GM12865 (cell line): Measurements from ENCODE around the gene RAB31.

Experiments used
- DNase-seq: peaks from one replicate; pipeline ENCODE4 v3.0.0; 2010; ENCODE audit warnings: low read depth
- H3K4me3 ChIP-seq: 2 replicates; pipeline ENCODE4 v1.5.1; 2011; ENCODE audit warnings: mild to moderate bottlenecking, low read depth, low read length, control low read depth
- TF ChIP-seq, protein P1 (sequence below): IDR thresholded peaks from 2 replicates; pipeline ENCODE4 v1.5.1; 2011; ENCODE audit warnings: low read length, control low read depth, low read depth, inconsistent platforms; ENCODE audit not compliant: insufficient read depth; ENCODE audit errors: missing control alignments

The RAB31 gene

GRCh38 chr18:9872823-9873222, 164.7 kb downstream of the RAB31 start:
- no peak overlapping the region for H3K4me3 ChIP-seq
- TF ChIP-seq, protein P1, sequence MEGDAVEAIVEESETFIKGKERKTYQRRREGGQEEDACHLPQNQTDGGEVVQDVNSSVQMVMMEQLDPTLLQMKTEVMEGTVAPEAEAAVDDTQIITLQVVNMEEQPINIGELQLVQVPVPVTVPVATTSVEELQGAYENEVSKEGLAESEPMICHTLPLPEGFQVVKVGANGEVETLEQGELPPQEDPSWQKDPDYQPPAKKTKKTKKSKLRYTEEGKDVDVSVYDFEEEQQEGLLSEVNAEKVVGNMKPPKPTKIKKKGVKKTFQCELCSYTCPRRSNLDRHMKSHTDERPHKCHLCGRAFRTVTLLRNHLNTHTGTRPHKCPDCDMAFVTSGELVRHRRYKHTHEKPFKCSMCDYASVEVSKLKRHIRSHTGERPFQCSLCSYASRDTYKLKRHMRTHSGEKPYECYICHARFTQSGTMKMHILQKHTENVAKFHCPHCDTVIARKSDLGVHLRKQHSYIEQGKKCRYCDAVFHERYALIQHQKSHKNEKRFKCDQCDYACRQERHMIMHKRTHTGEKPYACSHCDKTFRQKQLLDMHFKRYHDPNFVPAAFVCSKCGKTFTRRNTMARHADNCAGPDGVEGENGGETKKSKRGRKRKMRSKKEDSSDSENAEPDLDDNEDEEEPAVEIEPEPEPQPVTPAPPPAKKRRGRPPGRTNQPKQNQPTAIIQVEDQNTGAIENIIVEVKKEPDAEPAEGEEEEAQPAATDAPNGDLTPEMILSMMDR: no peak

DNA sequence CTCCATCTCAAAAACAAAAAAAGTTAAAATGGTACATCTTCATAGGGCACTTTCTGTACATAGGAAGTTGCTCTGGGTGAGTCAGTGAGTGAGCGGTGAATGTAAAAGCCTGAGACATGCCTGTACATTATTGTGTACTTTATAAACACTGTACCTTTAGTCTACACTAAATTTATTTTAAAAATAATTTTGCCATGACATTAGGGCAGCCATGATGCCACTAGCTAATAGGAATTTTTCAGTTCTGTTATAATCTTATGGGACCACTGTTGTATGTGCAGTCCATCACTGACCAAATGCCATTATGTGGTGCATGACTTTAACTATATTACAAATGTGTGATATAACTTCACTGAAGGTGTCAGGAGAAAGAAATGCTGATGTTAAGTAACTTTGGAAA, 166.6 kb downstream of the RAB31 start:
- TF ChIP-seq, protein P1: no peak
- no peak overlapping the region for H3K4me3 ChIP-seq
- no peak for DNase-seq

More at GRCh38 chr18:9872823-9873222, 164.7 kb downstream of the RAB31 start:
- DNase-seq: no peak

GRCh38 chr18:9876212-9876866, 168.2 kb downstream of the RAB31 start:
- no peak for DNase-seq
- H3K4me3 ChIP-seq: no peak overlapping the region
- TF ChIP-seq, protein P1: no peak

DNA sequence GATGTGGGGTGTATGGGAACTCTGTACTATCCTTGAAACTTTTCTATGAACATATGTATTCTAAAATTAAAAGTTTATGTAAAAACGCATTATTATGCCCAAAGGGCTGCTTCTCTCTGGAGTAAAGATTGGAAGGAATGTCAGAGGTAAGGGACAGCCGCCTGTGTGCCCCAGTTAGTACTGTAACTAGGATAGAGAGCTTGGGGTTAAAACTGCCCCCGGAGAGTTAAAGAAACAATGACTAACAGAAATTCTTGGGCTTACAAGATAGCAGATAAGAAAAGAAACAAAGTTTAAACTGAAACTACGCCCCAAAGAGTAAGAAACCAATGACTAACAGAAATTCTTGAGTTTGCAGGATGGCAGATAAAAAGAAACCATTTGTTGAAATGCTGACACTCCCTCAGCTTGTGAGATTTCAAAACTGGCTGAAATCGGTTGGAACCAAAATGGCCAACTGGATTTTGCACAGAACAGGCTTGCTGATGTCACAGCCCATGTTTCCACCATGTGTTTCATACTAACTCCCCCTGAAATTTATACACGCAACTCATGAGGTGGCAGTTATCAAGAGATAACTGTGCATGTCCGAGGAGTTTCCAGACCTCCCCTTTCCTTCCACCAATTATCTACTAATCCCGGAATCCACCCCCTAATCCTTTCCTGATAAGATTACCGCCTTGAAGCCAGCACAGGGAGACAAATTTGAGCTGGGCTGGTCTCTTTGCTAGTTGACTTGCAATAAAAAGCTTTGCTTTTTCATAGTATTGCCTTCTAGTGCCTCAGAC, 169.0 kb downstream of the RAB31 start:
- H3K4me3 ChIP-seq: no peak overlapping the region
- DNase-seq: peak; percentile 26

DNA sequence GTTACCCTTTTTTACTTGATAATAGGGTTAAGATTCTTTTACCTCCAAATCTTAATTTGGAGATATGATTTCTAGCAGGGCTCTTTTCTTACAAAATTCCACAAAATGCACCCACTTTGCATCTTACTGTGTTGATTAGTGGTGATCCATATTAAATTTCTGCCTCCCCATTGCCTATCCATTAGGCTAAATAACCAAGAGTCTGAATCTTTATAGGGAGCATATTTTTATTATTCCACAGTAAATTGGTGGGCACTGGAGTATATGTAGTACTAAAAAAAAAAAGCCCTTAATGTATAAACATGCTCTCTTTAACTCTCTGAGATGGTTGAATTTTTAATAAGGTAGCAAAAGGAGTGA, 169.5 kb downstream of the RAB31 start:
- no peak overlapping the region for H3K4me3 ChIP-seq
- TF ChIP-seq, protein P1: no peak
- DNase-seq: no peak

More for the DNA sequence above, 169.0 kb downstream of the RAB31 start:
- TF ChIP-seq, protein P1: no peak

DNA sequence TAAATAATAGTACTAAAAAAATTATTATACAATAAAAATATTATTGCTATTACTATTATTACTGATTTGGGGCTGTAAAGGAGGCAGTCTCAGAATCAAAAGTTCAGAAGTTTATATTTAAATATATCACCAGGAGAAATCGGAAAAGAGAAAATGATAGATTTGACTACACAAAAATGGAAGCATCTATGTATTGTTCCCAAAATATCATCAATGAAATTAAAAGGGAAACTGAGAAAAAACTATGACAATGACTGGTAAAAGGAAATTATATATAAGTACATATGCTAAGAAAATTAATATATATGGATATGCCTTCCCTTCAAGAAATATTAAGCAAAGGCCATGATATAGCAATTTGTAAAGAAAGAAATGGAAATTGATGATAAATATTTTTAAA, 170.0 kb downstream of the RAB31 start:
- H3K4me3 ChIP-seq: no peak overlapping the region
- TF ChIP-seq, protein P1: no peak
- no peak for DNase-seq
